Endothelial cell (in vitro differentiated cells): Measurements from ENCODE around the gene DIRAS1. TPM values are rescaled to one million over a fixed set of nuclear protein-coding genes. Genes with fewer than 3 reads are reported as not detected.

ENCODE experiments used
- DNase-seq: peaks from one replicate; pipeline ENCODE4 v3.0.0; 2021; ENCODE audit warnings: low spot score
- H3K27ac Mint-ChIP-seq: one replicate; pipeline ENCODE4 v1.8.0; 2021; ENCODE audit warnings: mixed read lengths, inconsistent platforms; ENCODE audit not compliant: unreplicated experiment
- H3K27me3 Mint-ChIP-seq: one replicate; pipeline ENCODE4 v1.8.0; 2021; ENCODE audit warnings: mild to moderate bottlenecking, moderate library complexity, mixed read lengths, inconsistent platforms; ENCODE audit not compliant: unreplicated experiment
- H3K36me3 Mint-ChIP-seq: one replicate; pipeline ENCODE4 v1.8.0; 2021; ENCODE audit warnings: mild to moderate bottlenecking, low read depth, mixed read lengths, inconsistent platforms; ENCODE audit not compliant: unreplicated experiment
- H3K4me1 Mint-ChIP-seq: one replicate; pipeline ENCODE4 v1.8.0; 2021; ENCODE audit warnings: mild to moderate bottlenecking, mixed read lengths, inconsistent platforms; ENCODE audit not compliant: unreplicated experiment
- H3K4me3 Mint-ChIP-seq: one replicate; pipeline ENCODE4 v1.8.0; 2021; ENCODE audit warnings: mild to moderate bottlenecking, mixed read lengths, inconsistent platforms; ENCODE audit not compliant: unreplicated experiment
- H3K9me3 Mint-ChIP-seq: one replicate; pipeline ENCODE4 v1.8.0; 2021; ENCODE audit warnings: mixed read lengths, inconsistent platforms; ENCODE audit not compliant: unreplicated experiment
- CTCF ChIP-seq: fragments of 200-600 bp; sonication (generic); IDR thresholded peaks from one replicate; pipeline ENCODE4 v1.5.0; 2021; ENCODE audit warnings: antibody characterized with exemption; ENCODE audit not compliant: unreplicated experiment
- total RNA-seq: library from RNA; stranded (reverse); fragmentation: NEBNext Ultra II Directional; extraction: Animal tissue kit (Norgen Biotek cat#: 25700); gene quantifications from one replicate; pipeline ENCODE4 v1.2.1, GENCODE V29; 2021; ENCODE audit not compliant: unreplicated experiment

The DIRAS1 gene
- total RNA-seq, 1 donor from 2014 or later = 0.82 TPM

- Mint-ChIP-seq H3K4me3 (no peak overlapping the region), H3K36me3 (peaks cover 4% of the 10 kb centered on the region), H3K9me3 (no peaks in the 10 kb centered on the region), H3K4me1 (peaks cover 2% of the 10 kb centered on the region), H3K27ac (no peak overlapping the region), H3K27me3 (peaks cover 3% of the 10 kb centered on the region)
- no peak for DNase-seq
- no peak for TF ChIP-seq CTCF
These were observed 5.9 kb upstream of the DIRAS1 start for GRCh38 chr19:2726904-2727639.

GRCh38 chr19:2726160-2726855 is 5.1 kb upstream of the DIRAS1 start:
- DNase-seq = no peak
- H3K4me3 Mint-ChIP-seq = no peak overlapping the region
- H3K27ac Mint-ChIP-seq = no peak overlapping the region
- H3K36me3 Mint-ChIP-seq = peaks cover 4% of the 10 kb centered on the region
- H3K9me3 Mint-ChIP-seq = no peaks in the 10 kb centered on the region
- peaks cover 7% of the 10 kb centered on the region for H3K4me1 Mint-ChIP-seq
- no peak for TF ChIP-seq CTCF
- H3K27me3 Mint-ChIP-seq = peaks cover 8% of the 10 kb centered on the region

- DNase-seq = no peak
- no peaks in the 10 kb centered on the region for H3K9me3 Mint-ChIP-seq
- TF ChIP-seq CTCF = no peak
- H3K27me3 Mint-ChIP-seq = peaks cover 10% of the 10 kb centered on the region
- H3K36me3 Mint-ChIP-seq = peaks cover 4% of the 10 kb centered on the region
- H3K4me1 Mint-ChIP-seq = peaks cover 7% of the 10 kb centered on the region
- H3K4me3 Mint-ChIP-seq = no peak overlapping the region
- H3K27ac Mint-ChIP-seq = peak overlapping the region; percentile 26
These were observed 3.0 kb upstream of the DIRAS1 start for GRCh38 chr19:2724148-2724557.

GRCh38 chr19:2723747-2724146 is 2.6 kb upstream of the DIRAS1 start:
- Mint-ChIP-seq H3K27me3 (peaks cover 10% of the 10 kb centered on the region), H3K27ac (no peak overlapping the region), H3K4me1 (peaks cover 7% of the 10 kb centered on the region), H3K4me3 (no peak overlapping the region), H3K36me3 (peaks cover 4% of the 10 kb centered on the region), H3K9me3 (no peaks in the 10 kb centered on the region)
- no peak for DNase-seq
- no peak for TF ChIP-seq CTCF

- Mint-ChIP-seq H3K4me1 (peaks cover 7% of the 10 kb centered on the region), H3K36me3 (peaks cover 4% of the 10 kb centered on the region), H3K4me3 (no peak overlapping the region), H3K27ac (no peak overlapping the region), H3K9me3 (no peaks in the 10 kb centered on the region), H3K27me3 (peaks cover 10% of the 10 kb centered on the region)
- DNase-seq = no peak
- no peak for TF ChIP-seq CTCF
These were observed 2.2 kb upstream of the DIRAS1 start for GRCh38 chr19:2723345-2723715.
